ENCODE measurements around the gene FBXL14. TPM values are rescaled to one million over a fixed set of nuclear protein-coding genes. Genes with fewer than 3 reads are reported as not detected.

FBXL14 gene
- total and polyA plus RNA-seq, 2 of the 13 experiments (the other 11 are each of a cell fraction or from before 2014, with no cell fraction given): 7.0 to 7.4 TPM

GRCh38 chr12:1606021-1606622 is 11.7 kb upstream of the FBXL14 start (continued):
- no peak for TF ChIP-seq ZBTB49 (CRISPR knock-in tag; IDR thresholded peaks at IDR 0.05; ENCODE audit: borderline replicate concordance)
- peak; percentile 41; the same call in 1 of the 2 replicates for TF ChIP-seq ISL2 (CRISPR knock-in tag; IDR thresholded peaks at IDR 0.05)
- TF ChIP-seq ZNF383 (CRISPR knock-in tag; IDR thresholded peaks at IDR 0.05; ENCODE audit: borderline replicate concordance): no peak
- TF ChIP-seq ZNF784 (CRISPR knock-in tag; IDR thresholded peaks at IDR 0.05; ENCODE audit: borderline replicate concordance): no peak
- TF ChIP-seq RBFOX2 (IDR thresholded peaks at IDR 0.05; ENCODE audit: low read depth, low read length): no peak
- no peak for TF ChIP-seq ZNF280B (CRISPR knock-in tag; IDR thresholded peaks at IDR 0.05; ENCODE audit: borderline replicate concordance)
- peak; percentile 70; the same call in 1 of the 2 replicates for TF ChIP-seq NFKBIZ (CRISPR knock-in tag; IDR thresholded peaks at IDR 0.05)
- TF ChIP-seq ZNF878 (CRISPR knock-in tag; IDR thresholded peaks at IDR 0.05): peak; percentile 69; the same call in 1 of the 2 replicates
- TF ChIP-seq ETS1 (CRISPR knock-in tag; IDR thresholded peaks at IDR 0.05): no peak
- no peak for TF ChIP-seq TRIM22 (IDR thresholded peaks at IDR 0.05)
- TF ChIP-seq JUND (CRISPR knock-in tag; IDR thresholded peaks at IDR 0.05): peak; percentile 91
- no peak for TF ChIP-seq ZNF446 (CRISPR knock-in tag; IDR thresholded peaks at IDR 0.05)
- no peak for TF ChIP-seq HNRNPLL (IDR thresholded peaks at IDR 0.05; ENCODE audit: low read depth, low read length, poor library complexity, severe bottlenecking)
- TF ChIP-seq ZNF629 (CRISPR knock-in tag; conservative IDR thresholded peaks at IDR 0.05): 0 out of 2 replicates have a peak, but pooled peaks have one; percentile 11
- TF ChIP-seq ZNF20 (CRISPR knock-in tag; IDR thresholded peaks at IDR 0.05): no peak
- TF ChIP-seq KLF11 (CRISPR knock-in tag; IDR thresholded peaks at IDR 0.05): no peak
- no peak for TF ChIP-seq ZNF670 (CRISPR knock-in tag; IDR thresholded peaks at IDR 0.05; ENCODE audit: borderline replicate concordance)
- TF ChIP-seq NFRKB (IDR thresholded peaks at IDR 0.05): no peak
- no peak for TF ChIP-seq SATB2 (CRISPR knock-in tag; IDR thresholded peaks at IDR 0.05)
- TF ChIP-seq ZNF431 (CRISPR knock-in tag; IDR thresholded peaks at IDR 0.05; ENCODE audit: borderline replicate concordance, low read depth): no peak
- TF ChIP-seq BRF2 (CRISPR knock-in tag; IDR thresholded peaks at IDR 0.05): no peak
- no peak for TF ChIP-seq ZNF460 (CRISPR knock-in tag; IDR thresholded peaks at IDR 0.05; ENCODE audit: borderline replicate concordance)

Measured in HepG2 (cell line).